Superior temporal gyrus (tissue), 1 donor: ENCODE results near the gene PELO.
"Not testable (repeated sequence)": the region's sequence is repeated elsewhere in the genome, so short reads cannot be mapped to it uniquely, and the experiment has no call there.

ENCODE experiments used
- DNase-seq: peaks from one replicate; pipeline ENCODE4 v3.0.0-alpha.2; 2016; ENCODE audit errors: extremely low spot score

The PELO gene

GRCh38 chr5:52800394-52801213 lies 12.9 kb downstream of the PELO start:
- peak; percentile 40 for DNase-seq

DNA sequence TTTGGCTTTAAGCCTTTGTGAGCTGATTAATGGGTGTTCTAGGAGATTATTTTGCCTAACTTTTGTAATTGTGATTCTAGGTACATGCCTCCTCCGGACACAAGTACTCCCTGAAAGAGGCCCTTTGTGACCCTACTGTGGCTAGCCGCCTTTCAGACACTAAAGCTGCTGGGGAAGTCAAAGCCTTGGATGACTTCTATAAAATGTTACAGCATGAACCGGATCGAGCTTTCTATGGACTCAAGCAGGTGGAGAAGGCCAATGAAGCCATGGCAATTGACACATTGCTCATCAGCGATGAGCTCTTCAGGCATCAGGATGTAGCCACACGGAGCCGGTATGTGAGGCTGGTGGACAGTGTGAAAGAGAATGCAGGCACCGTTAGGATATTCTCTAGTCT lies 13.6 kb downstream of the PELO start:
- peak; percentile 32 for DNase-seq

GRCh38 chr5:52802272-52802973 lies 14.7 kb downstream of the PELO start:
- DNase-seq, result no peak

- DNase-seq, result no peak
These were observed 15.2 kb downstream of the PELO start for GRCh38 chr5:52802974-52803336.

DNA sequence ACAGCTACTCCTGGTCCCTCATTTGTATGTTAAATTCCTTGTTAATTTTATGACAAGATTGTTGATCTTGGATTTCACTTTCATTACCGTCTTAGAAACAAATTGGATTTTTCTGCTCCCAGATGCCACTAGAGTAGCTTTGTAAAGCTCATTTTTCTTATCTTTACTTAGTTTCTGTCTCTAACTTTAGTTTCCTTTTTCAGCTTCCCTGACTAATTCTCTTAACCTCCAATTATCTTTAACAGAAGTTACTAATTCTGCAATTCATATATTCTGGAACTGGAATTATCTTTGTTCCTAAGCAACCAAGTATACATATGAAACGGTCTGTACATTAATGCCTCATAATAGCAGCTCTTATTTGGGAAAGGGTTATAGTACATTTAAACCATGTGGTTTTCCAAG lies 16.7 kb downstream of the PELO start:
- no peak for DNase-seq

GRCh38 chr5:52804981-52805380 lies 17.3 kb downstream of the PELO start:
- DNase-seq, result no peak

DNA sequence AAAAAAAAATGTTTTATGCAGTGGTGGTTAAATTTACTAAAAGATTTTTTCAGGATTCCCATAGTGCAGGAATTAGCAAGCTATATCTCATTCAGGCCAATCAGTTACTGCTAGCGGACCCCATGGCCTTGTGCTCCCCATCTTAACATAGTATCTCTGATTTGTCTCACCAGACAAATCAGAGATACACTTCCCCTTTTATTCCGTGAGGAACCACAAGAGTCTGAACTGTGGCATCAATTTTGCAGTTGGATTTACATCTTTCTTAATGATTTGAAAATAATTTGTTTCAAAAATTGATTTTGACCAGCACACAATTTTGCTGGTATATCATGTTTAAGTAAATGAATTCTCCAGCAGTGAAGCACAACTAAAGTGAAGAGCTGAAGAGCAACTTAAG lies 17.9 kb downstream of the PELO start:
- no peak for DNase-seq

DNA sequence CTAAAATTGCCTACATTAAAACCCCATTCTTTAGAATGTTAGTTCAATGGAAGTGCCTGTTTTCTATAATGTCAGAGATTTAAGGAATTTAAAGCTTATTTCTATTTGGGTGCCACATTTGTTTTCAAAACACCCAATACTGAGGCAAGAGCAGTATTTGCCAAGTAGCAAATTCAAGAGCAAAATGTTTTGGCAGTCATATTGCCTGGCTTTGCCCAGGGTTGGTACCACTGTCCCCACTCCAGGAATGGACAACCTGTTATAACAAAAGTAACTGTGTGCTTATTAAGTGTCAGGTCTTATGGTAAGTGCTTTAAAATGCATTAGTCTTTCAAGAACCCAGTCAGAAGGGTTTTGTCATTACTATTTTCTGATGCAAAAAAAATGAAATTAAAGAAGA lies 19.3 kb downstream of the PELO start:
- no peak for DNase-seq

GRCh38 chr5:52807723-52808122 lies 20.0 kb downstream of the PELO start:
- DNase-seq, result no peak

GRCh38 chr5:52808316-52808901 lies 20.7 kb downstream of the PELO start:
- DNase-seq, result no peak

- no peak for DNase-seq
These were observed 22.2 kb downstream of the PELO start for GRCh38 chr5:52809884-52810283.

DNA sequence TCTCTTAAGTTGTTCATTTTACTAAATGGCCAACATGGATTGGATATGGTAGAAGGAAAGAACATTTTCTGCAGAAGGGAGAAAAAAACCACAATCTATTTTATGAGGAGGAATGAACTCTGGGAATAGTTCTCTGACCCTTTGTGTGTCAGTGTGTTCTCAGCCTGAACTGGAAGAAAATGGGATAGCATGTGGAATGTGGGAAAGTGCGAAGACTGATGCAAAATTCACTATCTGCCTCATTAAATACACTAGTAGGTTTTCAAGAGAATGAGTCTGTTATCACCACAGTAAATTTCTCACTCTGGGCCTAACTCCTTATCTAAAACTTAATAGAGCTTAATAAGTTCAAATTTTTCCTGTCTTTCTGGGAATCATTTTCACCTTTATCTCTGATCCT lies 22.7 kb downstream of the PELO start:
- no peak for DNase-seq

DNA sequence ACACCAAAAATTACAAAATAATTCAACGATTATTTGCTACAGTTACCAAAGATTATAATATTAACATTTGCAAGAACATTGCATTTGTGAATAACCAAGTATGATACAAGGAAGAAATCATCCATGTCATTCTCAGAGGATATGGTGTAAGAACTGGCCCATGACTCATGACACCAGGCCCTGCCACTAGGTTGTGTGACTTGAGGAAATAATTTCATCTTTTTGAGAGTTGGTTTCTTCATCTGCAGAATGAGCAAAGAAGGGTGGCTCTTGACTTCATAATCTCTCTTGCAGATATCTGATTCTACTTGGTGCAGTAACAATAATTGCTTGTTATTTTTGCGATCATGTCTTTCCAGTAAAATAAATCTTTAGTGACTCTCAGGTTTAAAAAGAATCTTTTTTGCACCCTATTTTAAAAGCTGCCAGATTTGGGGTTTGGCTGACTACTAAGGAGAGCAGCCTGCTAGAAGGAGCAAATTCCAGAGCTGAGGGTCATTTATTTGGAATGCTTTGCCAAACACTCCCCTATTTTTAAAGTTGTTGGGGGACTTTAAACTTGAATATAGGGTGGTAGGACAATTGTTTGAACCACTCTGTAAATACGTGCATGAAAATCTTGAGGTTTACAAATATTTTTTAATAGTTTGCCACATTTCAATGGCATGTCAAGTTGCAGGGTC lies 23.5 kb downstream of the PELO start:
- DNase-seq, result no peak

GRCh38 chr5:52814352-52815148 lies 26.8 kb downstream of the PELO start:
- DNase-seq, result no peak

GRCh38 chr5:52817818-52818217 lies 30.1 kb downstream of the PELO start:
- DNase-seq, result no peak

DNA sequence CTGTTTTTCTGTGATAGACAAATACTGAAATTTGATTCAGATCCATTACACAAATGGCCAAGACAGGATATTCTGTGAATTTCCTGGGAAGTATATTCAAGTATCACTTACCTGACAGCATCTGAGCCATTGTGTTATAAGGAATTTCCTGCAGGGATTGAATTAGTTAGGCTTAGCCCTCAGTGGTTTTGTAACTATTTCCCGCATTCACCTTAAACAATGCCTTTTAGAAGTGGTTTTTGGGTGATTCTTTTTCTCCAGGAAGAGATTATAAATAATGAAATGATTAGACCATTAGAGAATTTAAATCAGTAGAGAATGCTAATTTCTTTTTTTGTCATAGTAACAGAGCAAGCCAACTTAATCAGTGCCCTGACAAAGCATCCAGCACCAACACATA lies 30.6 kb downstream of the PELO start:
- DNase-seq, result no peak

- not testable (repeated sequence) for DNase-seq
These were observed 31.1 kb downstream of the PELO start for GRCh38 chr5:52818807-52819206.

GRCh38 chr5:52821901-52822300 lies 34.2 kb downstream of the PELO start:
- no peak for DNase-seq

- DNase-seq, result no peak
These were observed 34.7 kb downstream of the PELO start for GRCh38 chr5:52822437-52822836.

- DNase-seq, result no peak
These were observed 37.1 kb downstream of the PELO start for GRCh38 chr5:52824827-52825226.

DNA sequence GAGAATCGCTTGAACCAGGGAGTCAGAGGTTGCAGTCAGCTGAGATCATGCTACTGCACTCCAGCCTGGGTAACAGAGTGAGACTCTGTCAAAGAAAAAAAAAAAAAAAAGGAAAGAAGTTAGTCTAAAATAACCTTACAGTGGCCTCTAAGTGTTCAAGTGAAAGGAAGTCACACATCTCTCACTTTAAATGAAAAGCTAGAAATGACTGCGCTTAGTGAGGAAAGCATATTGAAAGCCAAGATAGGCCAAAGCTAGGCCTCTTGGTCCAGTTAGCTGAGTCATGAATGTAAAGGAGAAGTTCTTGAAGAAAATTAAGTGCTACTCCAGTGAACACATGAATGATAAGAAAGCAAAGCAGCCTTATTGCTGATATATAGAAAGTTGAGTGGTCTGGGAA lies 38.1 kb downstream of the PELO start:
- no peak for DNase-seq

DNA sequence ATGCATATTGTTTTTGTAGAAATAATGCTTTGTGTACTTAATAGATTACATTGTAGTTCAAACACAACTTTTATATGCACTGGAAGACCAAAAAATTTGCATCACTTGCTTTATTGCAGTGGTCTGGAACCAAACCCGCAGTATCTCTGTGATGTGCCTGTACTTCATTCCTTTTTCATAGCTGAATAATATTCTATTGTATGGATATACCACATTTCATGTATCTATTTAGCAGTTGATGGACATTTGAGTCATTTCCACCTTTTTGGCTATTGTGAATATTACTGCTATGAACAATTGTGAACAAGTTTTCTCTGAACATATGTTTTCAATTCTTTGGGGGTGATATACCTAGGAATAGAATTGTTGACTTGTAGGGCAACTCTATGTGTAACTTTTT lies 40.1 kb downstream of the PELO start:
- no peak for DNase-seq
